ENCODE measurements around the gene PCF11.
A peak's percentile ranks its signal among the peaks of the same experiment; 100 is the strongest.

PCF11 gene

DNA sequence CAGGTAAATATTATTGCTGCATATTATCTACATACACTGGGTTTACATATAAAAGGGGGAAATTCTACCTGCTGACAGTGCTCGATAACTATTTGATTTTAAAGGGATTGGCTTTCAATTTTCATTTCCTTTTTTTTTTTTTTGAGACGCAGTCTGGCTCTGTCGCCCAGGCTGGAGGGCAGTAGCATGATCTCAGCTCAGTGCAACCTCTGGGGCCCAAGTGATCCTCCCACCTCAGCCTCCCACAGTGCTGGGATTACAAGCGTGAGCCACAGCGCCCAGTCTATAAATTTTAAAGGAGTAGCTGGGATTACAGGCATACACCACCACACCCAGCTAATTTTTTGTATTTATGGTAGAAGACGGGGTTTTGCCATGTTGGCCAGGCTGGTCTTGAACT lies 3.2 kb upstream of the PCF11 start:
- H3K4me3 ChIP-seq (ENCODE audit: low read depth, low read length), result no peak overlapping the region
- no peak for DNase-seq (ENCODE audit: low read depth)
- TF ChIP-seq POLR2A (IDR thresholded peaks at IDR 0.05; ENCODE audit: extremely low read depth, insufficient read length), result no peak
- TF ChIP-seq, protein P1, sequence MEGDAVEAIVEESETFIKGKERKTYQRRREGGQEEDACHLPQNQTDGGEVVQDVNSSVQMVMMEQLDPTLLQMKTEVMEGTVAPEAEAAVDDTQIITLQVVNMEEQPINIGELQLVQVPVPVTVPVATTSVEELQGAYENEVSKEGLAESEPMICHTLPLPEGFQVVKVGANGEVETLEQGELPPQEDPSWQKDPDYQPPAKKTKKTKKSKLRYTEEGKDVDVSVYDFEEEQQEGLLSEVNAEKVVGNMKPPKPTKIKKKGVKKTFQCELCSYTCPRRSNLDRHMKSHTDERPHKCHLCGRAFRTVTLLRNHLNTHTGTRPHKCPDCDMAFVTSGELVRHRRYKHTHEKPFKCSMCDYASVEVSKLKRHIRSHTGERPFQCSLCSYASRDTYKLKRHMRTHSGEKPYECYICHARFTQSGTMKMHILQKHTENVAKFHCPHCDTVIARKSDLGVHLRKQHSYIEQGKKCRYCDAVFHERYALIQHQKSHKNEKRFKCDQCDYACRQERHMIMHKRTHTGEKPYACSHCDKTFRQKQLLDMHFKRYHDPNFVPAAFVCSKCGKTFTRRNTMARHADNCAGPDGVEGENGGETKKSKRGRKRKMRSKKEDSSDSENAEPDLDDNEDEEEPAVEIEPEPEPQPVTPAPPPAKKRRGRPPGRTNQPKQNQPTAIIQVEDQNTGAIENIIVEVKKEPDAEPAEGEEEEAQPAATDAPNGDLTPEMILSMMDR (IDR thresholded peaks at IDR 0.05; ENCODE audit: low read depth, low read length), result no peak
- TF ChIP-seq, protein P2, sequence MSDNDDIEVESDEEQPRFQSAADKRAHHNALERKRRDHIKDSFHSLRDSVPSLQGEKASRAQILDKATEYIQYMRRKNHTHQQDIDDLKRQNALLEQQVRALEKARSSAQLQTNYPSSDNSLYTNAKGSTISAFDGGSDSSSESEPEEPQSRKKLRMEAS (IDR thresholded peaks at IDR 0.05; ENCODE audit: low read depth, low read length), result no peak
- TF ChIP-seq MYC (IDR thresholded peaks at IDR 0.05; ENCODE audit: low read depth, low read length), result no peak

DNA sequence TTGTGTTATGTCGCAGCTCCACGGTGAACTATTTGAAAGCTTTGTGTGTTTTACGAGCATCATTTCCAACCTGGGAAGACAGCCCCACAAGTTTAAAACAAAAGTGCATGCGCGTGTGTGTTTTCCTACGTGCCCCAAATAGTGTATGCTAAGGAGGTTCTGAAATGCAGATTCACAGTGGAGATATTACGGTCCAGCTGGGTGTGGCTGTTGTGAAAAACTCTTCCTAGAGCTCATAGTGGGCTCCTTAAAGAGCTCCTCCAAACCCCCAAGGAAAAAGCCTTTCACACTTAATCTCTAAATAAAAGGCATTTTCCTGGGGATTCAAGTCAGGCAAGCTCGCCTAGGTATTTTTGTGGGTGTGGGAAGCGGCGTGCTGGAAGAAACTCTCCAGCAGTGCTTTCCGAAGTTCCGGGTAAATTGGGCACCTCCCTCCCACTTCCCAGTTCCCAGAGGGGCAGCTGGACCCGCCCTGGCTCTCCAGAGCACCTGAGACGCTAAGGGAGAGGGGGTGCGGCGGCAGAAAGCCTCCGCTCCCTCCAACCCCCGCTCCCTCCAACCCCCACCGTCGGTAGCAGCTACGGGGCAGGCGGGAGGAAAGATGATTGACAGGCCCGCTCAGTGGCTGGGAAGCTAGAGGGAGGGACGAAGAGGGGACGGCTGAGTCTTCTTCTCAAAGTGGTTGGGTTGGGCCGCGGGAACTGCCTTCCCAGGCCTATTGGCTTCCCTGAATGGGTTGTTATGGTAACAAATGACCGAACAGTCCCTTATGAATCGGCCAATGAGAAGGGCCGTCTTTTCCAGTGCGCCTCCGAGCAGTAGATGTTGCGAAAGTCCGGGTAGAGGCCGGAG lies 561 bp upstream of the PCF11 start:
- H3K4me3 ChIP-seq (ENCODE audit: low read depth, low read length), result peak overlapping the region; percentile 82

DNA sequence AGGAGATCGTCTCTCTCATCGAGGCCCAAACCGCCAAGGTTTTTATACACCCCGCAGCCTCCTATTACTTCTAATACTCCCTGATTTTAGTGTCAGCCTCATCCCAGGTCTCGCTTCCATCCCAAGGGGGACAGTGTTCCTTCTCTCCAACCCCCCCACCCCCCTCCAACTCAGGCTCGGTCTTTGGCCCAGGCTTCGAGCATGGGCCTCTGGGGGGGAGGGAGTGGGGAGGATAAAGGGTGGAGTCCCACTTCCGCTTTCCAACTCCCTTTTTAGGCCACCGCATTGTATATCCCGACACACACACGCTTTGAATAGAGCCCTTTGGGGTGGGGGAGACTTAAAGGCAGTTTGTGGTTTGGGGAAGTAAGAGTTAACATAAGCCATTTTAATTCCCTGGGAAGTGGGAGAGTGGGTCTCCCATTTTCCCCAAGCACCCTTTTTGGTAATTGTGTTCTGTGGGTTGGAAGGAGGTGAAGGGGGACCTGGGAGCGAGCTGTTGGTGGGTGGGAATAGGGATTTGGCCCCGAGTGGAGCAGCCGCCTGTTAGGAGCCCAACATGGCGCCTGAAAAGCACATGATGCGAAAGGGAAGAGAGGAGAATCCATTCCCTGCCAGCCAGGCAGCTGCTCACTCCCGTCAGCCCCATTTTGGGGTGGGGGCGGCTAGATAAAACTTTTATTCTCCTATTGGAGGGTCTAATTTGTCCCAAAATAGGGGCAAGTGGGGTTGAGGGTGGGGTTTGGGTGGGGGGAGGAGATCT lies 844 bp downstream of the PCF11 start:
- peak; percentile 97 for DNase-seq (ENCODE audit: low read depth)
- TF ChIP-seq, protein P2 (IDR thresholded peaks at IDR 0.05; ENCODE audit: low read depth, low read length), result peak; percentile 83
- TF ChIP-seq POLR2A (IDR thresholded peaks at IDR 0.05; ENCODE audit: extremely low read depth, insufficient read length), result peak; percentile 5
- TF ChIP-seq MYC (IDR thresholded peaks at IDR 0.05; ENCODE audit: low read depth, low read length), result peak; percentile 90
- TF ChIP-seq, protein P1 (IDR thresholded peaks at IDR 0.05; ENCODE audit: low read depth, low read length), result no peak
- H3K4me3 ChIP-seq (ENCODE audit: low read depth, low read length), result peak overlapping the region; percentile 95

More for the DNA sequence above, 561 bp upstream of the PCF11 start:
- peak; percentile 100 for DNase-seq (ENCODE audit: low read depth)
- TF ChIP-seq POLR2A (IDR thresholded peaks at IDR 0.05; ENCODE audit: extremely low read depth, insufficient read length) (no peak), MYC (IDR thresholded peaks at IDR 0.05; ENCODE audit: low read depth, low read length) (no peak)
- TF ChIP-seq, protein P2 (IDR thresholded peaks at IDR 0.05; ENCODE audit: low read depth, low read length), result no peak
- TF ChIP-seq, protein P1 (IDR thresholded peaks at IDR 0.05; ENCODE audit: low read depth, low read length), result no peak

DNA sequence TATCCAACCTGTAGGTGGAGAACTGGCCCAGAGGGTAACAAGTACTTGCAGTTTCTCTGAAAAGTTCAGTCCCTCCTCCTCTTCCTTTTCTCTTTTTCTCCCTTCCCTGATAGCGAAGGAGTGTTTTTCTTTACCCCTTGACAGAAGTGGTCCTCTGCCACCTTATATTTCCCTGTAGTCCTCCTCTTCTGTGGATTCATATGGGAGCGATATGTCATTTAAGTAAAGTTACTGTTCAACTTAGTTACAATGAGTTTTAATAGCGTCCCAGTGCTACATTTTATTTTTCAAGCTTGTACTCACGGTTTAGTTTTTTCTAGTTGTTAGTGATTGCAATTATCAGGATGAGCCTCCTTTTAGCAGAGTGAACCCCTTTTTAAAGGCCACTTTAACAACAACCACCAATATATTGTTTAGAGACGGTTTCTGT lies 1.4 kb downstream of the PCF11 start:
- TF ChIP-seq, protein P2 (IDR thresholded peaks at IDR 0.05; ENCODE audit: low read depth, low read length), result no peak
- TF ChIP-seq POLR2A (IDR thresholded peaks at IDR 0.05; ENCODE audit: extremely low read depth, insufficient read length) (no peak), MYC (IDR thresholded peaks at IDR 0.05; ENCODE audit: low read depth, low read length) (no peak; the same call in 1 of the 2 replicates)
- TF ChIP-seq, protein P1 (IDR thresholded peaks at IDR 0.05; ENCODE audit: low read depth, low read length), result no peak
- peak; percentile 74 for DNase-seq (ENCODE audit: low read depth)
- H3K4me3 ChIP-seq (ENCODE audit: low read depth, low read length), result peak overlapping the region; percentile 95

DNA sequence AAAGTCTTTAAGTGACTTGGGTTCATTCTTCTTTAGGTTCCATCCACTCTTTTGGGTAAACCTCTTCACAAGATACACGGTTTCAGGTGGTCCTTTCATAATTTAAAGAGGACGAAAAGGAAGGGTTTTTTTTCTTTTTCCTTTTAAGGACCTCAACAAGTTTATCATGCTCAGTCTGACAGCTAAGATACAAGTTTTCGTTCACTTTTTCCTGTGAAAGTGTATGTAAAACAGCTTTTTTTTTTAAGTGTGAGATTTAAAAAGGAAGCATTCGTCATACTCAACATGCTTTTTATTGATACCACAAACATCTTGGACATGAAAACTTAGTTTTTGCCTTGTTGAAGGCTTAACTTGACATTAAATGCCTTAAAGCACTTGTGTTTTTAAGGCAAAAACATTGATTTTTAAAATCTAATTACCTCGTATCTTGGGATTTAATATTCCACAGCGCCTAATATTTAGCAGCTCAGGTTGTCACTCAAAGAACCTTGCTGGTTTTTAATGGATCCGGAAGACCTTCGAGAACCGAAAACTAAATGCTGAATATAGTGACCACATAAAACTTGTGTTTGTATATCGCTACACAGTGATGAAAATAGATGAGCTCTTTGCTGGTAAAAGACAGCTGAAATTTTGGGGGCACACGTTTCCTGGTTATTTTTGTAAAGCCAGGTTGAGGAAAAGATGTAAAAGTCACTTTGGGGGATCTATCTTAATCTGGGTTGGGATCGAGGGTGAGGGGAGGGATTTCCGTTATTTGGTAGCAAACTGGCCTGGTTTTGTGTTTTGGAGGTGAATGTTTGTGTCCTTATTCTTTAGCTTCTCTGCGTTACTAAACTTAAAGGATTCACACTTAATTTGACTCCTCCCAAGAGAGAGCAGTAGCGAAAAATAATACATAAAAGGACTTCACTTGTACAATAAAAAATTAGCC lies 2.3 kb downstream of the PCF11 start:
- no peak for DNase-seq (ENCODE audit: low read depth)
- peak overlapping the region; percentile 95 for H3K4me3 ChIP-seq (ENCODE audit: low read depth, low read length)
- TF ChIP-seq, protein P1 (IDR thresholded peaks at IDR 0.05; ENCODE audit: low read depth, low read length), result no peak
- no peak for TF ChIP-seq POLR2A (IDR thresholded peaks at IDR 0.05; ENCODE audit: extremely low read depth, insufficient read length)
- TF ChIP-seq, protein P2 (IDR thresholded peaks at IDR 0.05; ENCODE audit: low read depth, low read length), result no peak
- TF ChIP-seq MYC (IDR thresholded peaks at IDR 0.05; ENCODE audit: low read depth, low read length), result no peak
